Measurements from ENCODE around the gene FBXO28.

Gene FBXO28

GRCh38 chr1:224095867-224096266 is 18.0 kb upstream of the FBXO28 start:
- H3K27me3 ChIP-seq (replicated peaks; ENCODE audit: control insufficient read depth, insufficient read depth, low read length) = peaks cover 20% of the 10 kb centered on the region
- H3K9me3 ChIP-seq (ENCODE audit: control insufficient read depth, low read length) = no peaks in the 10 kb centered on the region
- no peaks in the 10 kb centered on the region for H3K4me1 ChIP-seq (ENCODE audit: control insufficient read depth, insufficient read depth, low read length)
- no peaks in the 10 kb centered on the region for H3K36me3 ChIP-seq (ENCODE audit: control insufficient read depth, insufficient read depth, low read length, severe bottlenecking)
- no peak overlapping the region for H3K9ac ChIP-seq (ENCODE audit: low read length)
- DNase-seq (ENCODE audit: low read depth) = no peak
- no peak overlapping the region for H3K4me3 ChIP-seq (ENCODE audit: low read length)

GRCh38 chr1:224096773-224097172 is 17.1 kb upstream of the FBXO28 start:
- H3K4me3 ChIP-seq (ENCODE audit: low read length) = no peak overlapping the region
- no peak for DNase-seq (ENCODE audit: low read depth)
- H3K4me1 ChIP-seq (ENCODE audit: control insufficient read depth, insufficient read depth, low read length) = no peaks in the 10 kb centered on the region
- H3K36me3 ChIP-seq (ENCODE audit: control insufficient read depth, insufficient read depth, low read length, severe bottlenecking) = no peaks in the 10 kb centered on the region
- H3K9ac ChIP-seq (ENCODE audit: low read length) = no peak overlapping the region
- peaks cover 18% of the 10 kb centered on the region for H3K27me3 ChIP-seq (replicated peaks; ENCODE audit: control insufficient read depth, insufficient read depth, low read length)
- no peaks in the 10 kb centered on the region for H3K9me3 ChIP-seq (ENCODE audit: control insufficient read depth, low read length)

GRCh38 chr1:224098007-224098406 is 15.9 kb upstream of the FBXO28 start:
- no peaks in the 10 kb centered on the region for H3K9me3 ChIP-seq (ENCODE audit: control insufficient read depth, low read length)
- H3K9ac ChIP-seq (ENCODE audit: low read length) = no peak overlapping the region
- no peaks in the 10 kb centered on the region for H3K36me3 ChIP-seq (ENCODE audit: control insufficient read depth, insufficient read depth, low read length, severe bottlenecking)
- DNase-seq (ENCODE audit: low read depth) = no peak
- H3K27me3 ChIP-seq (replicated peaks; ENCODE audit: control insufficient read depth, insufficient read depth, low read length) = peaks cover 13% of the 10 kb centered on the region
- H3K4me3 ChIP-seq (ENCODE audit: low read length) = no peak overlapping the region
- H3K4me1 ChIP-seq (ENCODE audit: control insufficient read depth, insufficient read depth, low read length) = no peaks in the 10 kb centered on the region

GRCh38 chr1:224106568-224107281 is 7.2 kb upstream of the FBXO28 start:
- Histone ChIP-seq H3K36me3 (ENCODE audit: control insufficient read depth, insufficient read depth, low read length, severe bottlenecking) (no peaks in the 10 kb centered on the region), H3K9me3 (ENCODE audit: control insufficient read depth, low read length) (no peaks in the 10 kb centered on the region), H3K4me3 (ENCODE audit: low read length) (peak overlapping the region; percentile 55), H3K27me3 (replicated peaks; ENCODE audit: control insufficient read depth, insufficient read depth, low read length) (peaks cover 8% of the 10 kb centered on the region), H3K4me1 (ENCODE audit: control insufficient read depth, insufficient read depth, low read length) (no peaks in the 10 kb centered on the region), H3K9ac (ENCODE audit: low read length) (no peak overlapping the region)
- peak; percentile 50 for DNase-seq (ENCODE audit: low read depth)

GRCh38 chr1:224107282-224107625 is 6.7 kb upstream of the FBXO28 start:
- Histone ChIP-seq H3K9me3 (ENCODE audit: control insufficient read depth, low read length) (no peaks in the 10 kb centered on the region), H3K4me1 (ENCODE audit: control insufficient read depth, insufficient read depth, low read length) (no peaks in the 10 kb centered on the region), H3K9ac (ENCODE audit: low read length) (no peak overlapping the region), H3K27me3 (replicated peaks; ENCODE audit: control insufficient read depth, insufficient read depth, low read length) (peaks cover 8% of the 10 kb centered on the region), H3K36me3 (ENCODE audit: control insufficient read depth, insufficient read depth, low read length, severe bottlenecking) (no peaks in the 10 kb centered on the region), H3K4me3 (ENCODE audit: low read length) (no peak overlapping the region)
- DNase-seq (ENCODE audit: low read depth) = no peak

- Histone ChIP-seq H3K9me3 (ENCODE audit: control insufficient read depth, low read length) (no peaks in the 10 kb centered on the region), H3K9ac (ENCODE audit: low read length) (no peak overlapping the region), H3K36me3 (ENCODE audit: control insufficient read depth, insufficient read depth, low read length, severe bottlenecking) (no peaks in the 10 kb centered on the region), H3K4me3 (ENCODE audit: low read length) (no peak overlapping the region), H3K4me1 (ENCODE audit: control insufficient read depth, insufficient read depth, low read length) (peaks cover 5% of the 10 kb centered on the region), H3K27me3 (replicated peaks; ENCODE audit: control insufficient read depth, insufficient read depth, low read length) (peaks cover 8% of the 10 kb centered on the region)
- no peak for DNase-seq (ENCODE audit: low read depth)
Measured at GRCh38 chr1:224108991-224109390, 4.9 kb upstream of the FBXO28 start.

GRCh38 chr1:224109981-224110380 is 3.9 kb upstream of the FBXO28 start:
- H3K36me3 ChIP-seq (ENCODE audit: control insufficient read depth, insufficient read depth, low read length, severe bottlenecking) = no peaks in the 10 kb centered on the region
- no peaks in the 10 kb centered on the region for H3K9me3 ChIP-seq (ENCODE audit: control insufficient read depth, low read length)
- H3K27me3 ChIP-seq (replicated peaks; ENCODE audit: control insufficient read depth, insufficient read depth, low read length) = peaks cover 6% of the 10 kb centered on the region
- no peak overlapping the region for H3K4me3 ChIP-seq (ENCODE audit: low read length)
- peaks cover 7% of the 10 kb centered on the region for H3K4me1 ChIP-seq (ENCODE audit: control insufficient read depth, insufficient read depth, low read length)
- no peak overlapping the region for H3K9ac ChIP-seq (ENCODE audit: low read length)
- DNase-seq (ENCODE audit: low read depth) = no peak

- no peak for DNase-seq (ENCODE audit: low read depth)
- H3K36me3 ChIP-seq (ENCODE audit: control insufficient read depth, insufficient read depth, low read length, severe bottlenecking) = no peaks in the 10 kb centered on the region
- H3K27me3 ChIP-seq (replicated peaks; ENCODE audit: control insufficient read depth, insufficient read depth, low read length) = no peaks in the 10 kb centered on the region
- no peak overlapping the region for H3K4me3 ChIP-seq (ENCODE audit: low read length)
- H3K9me3 ChIP-seq (ENCODE audit: control insufficient read depth, low read length) = no peaks in the 10 kb centered on the region
- H3K9ac ChIP-seq (ENCODE audit: low read length) = no peak overlapping the region
- H3K4me1 ChIP-seq (ENCODE audit: control insufficient read depth, insufficient read depth, low read length) = peaks cover 22% of the 10 kb centered on the region
Measured at GRCh38 chr1:224113005-224113404, 906 bp upstream of the FBXO28 start.

- DNase-seq (ENCODE audit: low read depth) = no peak
- H3K4me3 ChIP-seq (ENCODE audit: low read length) = peak overlapping the region; percentile 98
- H3K9ac ChIP-seq (ENCODE audit: low read length) = peak overlapping the region; percentile 99
- H3K4me1 ChIP-seq (ENCODE audit: control insufficient read depth, insufficient read depth, low read length) = peaks cover 22% of the 10 kb centered on the region
- no peaks in the 10 kb centered on the region for H3K36me3 ChIP-seq (ENCODE audit: control insufficient read depth, insufficient read depth, low read length, severe bottlenecking)
- H3K9me3 ChIP-seq (ENCODE audit: control insufficient read depth, low read length) = no peaks in the 10 kb centered on the region
- no peaks in the 10 kb centered on the region for H3K27me3 ChIP-seq (replicated peaks; ENCODE audit: control insufficient read depth, insufficient read depth, low read length)
Measured at GRCh38 chr1:224113545-224113917, 380 bp upstream of the FBXO28 start.

GRCh38 chr1:224114787-224115175 is 870 bp downstream of the FBXO28 start:
- peaks cover 22% of the 10 kb centered on the region for H3K4me1 ChIP-seq (ENCODE audit: control insufficient read depth, insufficient read depth, low read length)
- peak; percentile 56 for DNase-seq (ENCODE audit: low read depth)

GRCh38 chr1:224116131-224116530 is 2.2 kb downstream of the FBXO28 start:
- peaks cover 5% of the 10 kb centered on the region for H3K36me3 ChIP-seq (ENCODE audit: control insufficient read depth, insufficient read depth, low read length, severe bottlenecking)
- peak; percentile 72 for DNase-seq (ENCODE audit: low read depth)
- H3K4me1 ChIP-seq (ENCODE audit: control insufficient read depth, insufficient read depth, low read length) = peaks cover 26% of the 10 kb centered on the region
- no peaks in the 10 kb centered on the region for H3K9me3 ChIP-seq (ENCODE audit: control insufficient read depth, low read length)
- H3K9ac ChIP-seq (ENCODE audit: low read length) = peak overlapping the region; percentile 52
- H3K27me3 ChIP-seq (replicated peaks; ENCODE audit: control insufficient read depth, insufficient read depth, low read length) = no peaks in the 10 kb centered on the region
- H3K4me3 ChIP-seq (ENCODE audit: low read length) = peak overlapping the region; percentile 98

More at GRCh38 chr1:224114787-224115175, 870 bp downstream of the FBXO28 start:
- H3K36me3 ChIP-seq (ENCODE audit: control insufficient read depth, insufficient read depth, low read length, severe bottlenecking) = peaks cover 5% of the 10 kb centered on the region
- no peaks in the 10 kb centered on the region for H3K9me3 ChIP-seq (ENCODE audit: control insufficient read depth, low read length)
- peak overlapping the region; percentile 98 for H3K4me3 ChIP-seq (ENCODE audit: low read length)
- peak overlapping the region; percentile 99 for H3K9ac ChIP-seq (ENCODE audit: low read length)
- H3K27me3 ChIP-seq (replicated peaks; ENCODE audit: control insufficient read depth, insufficient read depth, low read length) = no peaks in the 10 kb centered on the region

GRCh38 chr1:224118688-224119087 is 4.8 kb downstream of the FBXO28 start:
- H3K4me3 ChIP-seq (ENCODE audit: low read length) = no peak overlapping the region
- no peak for DNase-seq (ENCODE audit: low read depth)
- H3K9me3 ChIP-seq (ENCODE audit: control insufficient read depth, low read length) = no peaks in the 10 kb centered on the region
- peaks cover 22% of the 10 kb centered on the region for H3K4me1 ChIP-seq (ENCODE audit: control insufficient read depth, insufficient read depth, low read length)
- no peaks in the 10 kb centered on the region for H3K27me3 ChIP-seq (replicated peaks; ENCODE audit: control insufficient read depth, insufficient read depth, low read length)
- no peak overlapping the region for H3K9ac ChIP-seq (ENCODE audit: low read length)
- peaks cover 10% of the 10 kb centered on the region for H3K36me3 ChIP-seq (ENCODE audit: control insufficient read depth, insufficient read depth, low read length, severe bottlenecking)

Measured in adipocyte (in vitro differentiated cells).